ENCODE data around the gene LEUTX.
"Not testable (repeated sequence)": the region's sequence is repeated elsewhere in the genome, so short reads cannot be mapped to it uniquely, and the experiment has no call there.

LEUTX gene

DNA sequence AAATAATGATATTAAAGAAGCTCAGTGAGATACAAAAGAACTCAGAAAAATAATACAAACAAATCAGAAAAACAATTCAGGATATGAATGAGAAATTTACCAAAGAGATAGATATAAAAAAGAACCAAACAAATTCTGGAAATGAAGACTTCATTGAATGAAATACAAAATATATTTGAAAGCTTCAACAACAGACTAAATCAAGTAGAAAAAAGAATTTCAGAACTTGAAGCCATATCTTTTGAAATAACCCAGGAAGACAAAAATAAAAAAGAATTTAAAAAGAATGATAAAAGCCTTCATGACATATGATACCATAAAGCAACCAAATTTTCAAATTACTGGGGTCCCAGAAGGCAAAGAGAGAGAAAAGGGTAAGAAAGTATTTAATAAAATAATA lies 9.6 kb downstream of the LEUTX start:
- DNase-seq = no peak

DNA sequence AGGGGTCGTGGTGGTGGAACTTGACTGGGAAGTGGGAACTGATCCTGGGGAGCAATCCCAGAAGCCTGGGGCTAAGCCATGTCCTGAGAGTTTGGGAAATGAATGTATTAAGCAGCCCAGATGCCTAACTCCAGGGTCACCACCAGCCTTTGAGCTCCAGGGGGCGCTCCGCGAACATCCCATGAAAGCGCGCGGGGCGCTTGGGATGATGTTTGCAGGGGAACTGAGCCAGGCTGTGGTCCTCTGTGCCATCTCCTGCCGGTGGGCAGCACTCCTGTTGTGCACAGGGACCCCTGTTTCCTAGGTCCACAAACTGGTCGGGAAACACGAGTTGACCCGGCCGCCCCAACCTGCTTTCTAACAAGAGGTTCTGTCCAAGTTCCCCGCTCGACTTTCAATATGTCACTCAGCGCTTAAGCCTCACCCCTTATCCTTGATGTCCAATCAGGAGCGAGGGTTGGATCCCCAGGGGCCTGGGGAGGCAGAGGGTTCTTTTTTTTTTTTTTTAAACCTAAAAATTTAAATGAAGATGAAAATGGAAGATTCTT lies 14.4 kb downstream of the LEUTX start:
- no peak for DNase-seq

- DNase-seq = no peak
Measured at GRCh38 chr19:39795001-39795400, 16.3 kb downstream of the LEUTX start.

GRCh38 chr19:39796000-39796498 lies 17.4 kb downstream of the LEUTX start:
- DNase-seq = no peak

- no peak for DNase-seq
Measured at GRCh38 chr19:39797083-39797482, 18.4 kb downstream of the LEUTX start.

- no peak for DNase-seq
Measured at GRCh38 chr19:39802958-39803357, 24.3 kb downstream of the LEUTX start.

DNA sequence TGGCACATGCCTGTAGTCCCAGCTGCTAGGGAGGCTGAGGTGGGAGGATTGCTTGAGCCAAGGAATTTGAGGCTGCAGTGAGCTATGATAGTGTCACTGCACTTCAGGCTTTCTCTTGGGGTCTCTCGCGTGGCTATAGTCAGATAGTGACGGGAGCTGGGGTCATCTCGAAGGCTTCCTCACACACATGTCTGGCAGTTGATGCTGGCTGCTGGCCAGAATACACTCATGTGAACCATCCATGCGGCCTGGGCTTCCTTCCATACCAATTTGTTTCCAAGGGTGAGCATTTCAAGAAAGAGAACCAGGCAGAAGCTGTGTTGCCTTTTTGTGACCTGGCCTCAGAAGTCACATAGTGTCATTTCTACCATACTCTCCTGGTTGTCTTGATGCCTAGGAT lies 26.4 kb downstream of the LEUTX start:
- no peak for DNase-seq

DNA sequence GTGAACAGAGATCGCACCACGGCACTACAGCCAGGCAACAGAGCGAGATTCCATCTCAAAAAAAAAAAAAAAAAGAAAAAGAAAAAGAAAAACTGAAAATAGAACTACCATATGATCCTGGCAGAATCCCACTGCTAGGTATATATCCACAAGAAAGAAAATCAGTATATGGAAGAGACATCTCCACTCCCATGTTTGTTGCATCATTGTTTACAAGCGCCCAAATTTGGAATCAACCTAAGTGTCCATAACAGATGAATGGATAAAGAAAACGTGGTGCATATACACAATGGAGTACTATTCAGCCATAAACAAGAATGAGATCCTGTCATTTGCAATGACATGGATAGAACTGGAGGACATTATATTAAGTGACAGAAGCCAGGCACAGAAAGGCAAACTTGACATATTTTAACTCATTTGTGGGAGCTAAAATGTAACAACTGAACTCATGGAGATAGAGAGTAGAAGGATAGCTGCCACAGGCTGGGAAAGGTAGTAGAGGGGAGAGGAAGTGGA lies 29.3 kb downstream of the LEUTX start:
- no peak for DNase-seq

GRCh38 chr19:39808688-39809087 lies 30.0 kb downstream of the LEUTX start:
- not testable (repeated sequence) for DNase-seq

DNA sequence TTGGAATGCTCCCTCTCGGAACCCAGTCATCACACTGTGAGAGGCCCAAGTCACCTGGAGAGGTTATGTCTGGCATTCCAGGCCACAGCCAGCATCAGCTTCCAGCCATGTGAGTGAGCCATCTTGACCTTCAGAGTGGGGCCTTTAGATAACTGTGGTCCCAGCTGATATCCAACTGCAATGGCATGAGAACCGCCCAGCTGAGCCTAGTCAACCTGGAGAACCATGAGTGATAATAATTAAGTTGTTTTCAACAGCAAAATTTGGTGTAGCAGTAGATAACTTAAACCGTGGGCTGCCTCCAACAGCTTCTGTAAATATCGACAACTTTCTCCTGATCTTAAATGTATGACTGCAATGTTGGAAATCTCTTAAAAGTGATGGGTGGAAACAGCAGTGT lies 30.7 kb downstream of the LEUTX start:
- DNase-seq = no peak

DNA sequence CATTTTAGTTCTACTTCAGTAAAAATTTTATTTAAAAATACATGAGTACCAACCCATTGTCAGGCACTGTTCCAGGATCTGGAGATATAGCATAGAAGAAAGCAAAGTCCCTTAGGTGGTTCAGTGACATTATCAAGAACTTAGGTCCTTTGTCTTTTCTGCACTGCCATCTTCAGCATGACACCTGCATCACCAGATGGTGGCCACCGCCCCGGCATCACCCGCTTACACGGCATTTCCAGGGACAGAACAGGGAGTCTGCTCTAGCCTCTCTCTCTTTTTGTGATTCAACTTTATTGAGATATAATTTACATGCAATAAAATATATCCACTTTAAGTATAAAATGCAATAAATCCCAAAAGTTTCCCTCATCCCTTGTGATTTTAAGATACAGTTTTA lies 31.8 kb downstream of the LEUTX start:
- DNase-seq = no peak

GRCh38 chr19:39811064-39811463 lies 32.4 kb downstream of the LEUTX start:
- DNase-seq = no peak

GRCh38 chr19:39813264-39813993 lies 34.8 kb downstream of the LEUTX start:
- DNase-seq = no peak

DNA sequence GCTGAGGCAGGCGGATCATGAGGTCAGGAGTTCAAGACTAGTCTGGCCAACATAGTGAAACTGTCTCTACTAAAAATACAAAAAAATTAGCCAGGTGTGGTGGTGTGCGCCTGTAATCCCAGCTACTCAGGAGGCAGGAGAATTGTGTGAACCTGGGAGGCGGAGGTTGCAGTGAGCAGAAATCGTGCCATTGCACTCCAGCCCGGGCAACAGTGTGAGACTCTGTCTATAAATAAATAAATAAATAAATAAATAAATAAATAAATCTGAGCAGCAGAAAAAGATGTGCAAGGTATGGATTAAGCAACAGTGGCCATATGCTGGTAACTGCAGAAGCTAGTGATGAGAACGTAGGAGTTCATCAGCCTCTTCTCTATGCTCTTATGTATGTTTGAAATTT lies 35.5 kb downstream of the LEUTX start:
- DNase-seq = not testable (repeated sequence)

DNA sequence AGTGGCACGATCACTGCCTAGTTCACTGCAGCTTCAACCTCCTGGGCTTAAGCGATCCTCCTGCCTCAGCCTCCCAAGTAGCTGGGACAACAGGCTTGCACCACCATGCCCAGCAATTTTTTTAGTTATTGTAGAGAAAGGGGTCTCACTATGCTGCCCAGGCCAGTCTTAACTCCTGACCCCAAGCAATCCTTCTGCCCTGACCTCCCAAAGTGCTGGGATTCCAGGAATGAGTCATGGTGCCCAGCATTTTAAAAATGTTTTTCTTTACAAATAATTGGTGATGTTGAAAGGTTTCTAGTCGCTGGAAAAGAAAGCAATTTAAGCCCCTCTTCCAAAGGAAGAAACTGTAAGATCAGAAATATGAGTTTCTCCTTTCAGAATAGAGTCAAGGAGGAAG lies 35.9 kb downstream of the LEUTX start:
- DNase-seq = no peak

- DNase-seq = no peak
Measured at GRCh38 chr19:39816287-39817048, 37.8 kb downstream of the LEUTX start.

DNA sequence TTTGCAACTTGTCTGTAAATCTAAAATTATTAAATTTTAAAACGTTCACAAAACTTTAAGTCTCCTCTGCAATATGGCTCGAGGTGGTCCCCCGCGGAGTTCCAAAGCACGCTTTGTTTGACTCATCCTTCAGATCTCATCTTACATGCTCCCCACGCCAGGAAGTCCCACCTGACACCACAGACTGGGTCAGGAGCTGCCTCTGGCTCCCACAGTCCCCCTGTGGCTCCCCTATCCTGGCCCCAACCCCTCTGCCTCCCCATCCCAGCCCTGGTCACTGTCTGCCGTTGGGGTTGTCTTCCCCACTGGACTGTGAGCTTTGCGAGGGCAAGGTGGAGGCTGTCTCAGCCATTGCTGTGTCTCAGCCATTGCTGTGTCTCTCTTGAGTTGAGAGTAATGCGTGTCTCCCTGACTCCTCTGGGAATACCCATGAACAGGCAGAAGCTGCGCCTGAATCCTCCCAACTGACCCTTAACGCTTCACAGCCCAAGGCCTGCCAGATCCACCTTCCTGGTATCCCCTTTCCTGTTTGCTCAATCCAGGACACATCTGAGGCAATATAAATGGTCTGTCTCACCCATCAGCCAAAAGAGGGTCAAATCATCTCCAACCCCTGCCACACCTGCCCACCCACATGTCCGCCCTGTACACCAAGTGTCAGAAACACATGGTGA lies 39.4 kb downstream of the LEUTX start:
- no peak for DNase-seq

- DNase-seq = no peak
Measured at GRCh38 chr19:39818626-39819097, 40.0 kb downstream of the LEUTX start.

DNA sequence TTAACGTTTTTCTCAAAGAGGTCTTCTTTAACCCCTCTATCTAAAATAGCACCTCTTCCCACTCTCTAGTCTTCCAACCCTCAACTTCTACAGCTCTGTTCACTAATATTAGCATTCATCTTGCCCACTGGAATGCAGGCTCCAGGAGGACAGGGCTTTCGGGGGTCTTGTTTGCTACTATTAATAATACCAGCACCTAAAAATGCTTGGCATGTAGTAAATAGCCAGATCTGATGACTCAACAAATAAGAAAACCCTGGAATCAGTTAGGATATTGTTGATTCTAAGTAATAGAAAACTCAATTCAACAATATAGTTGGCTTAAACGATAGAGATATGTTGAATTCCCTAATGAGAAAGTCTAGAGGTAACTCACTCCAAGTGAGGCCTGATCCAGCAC lies 41.1 kb downstream of the LEUTX start:
- DNase-seq = no peak

- DNase-seq = no peak
Measured at GRCh38 chr19:39820696-39821095, 42.0 kb downstream of the LEUTX start.

GRCh38 chr19:39823686-39824085 lies 45.0 kb downstream of the LEUTX start:
- DNase-seq = no peak

GRCh38 chr19:39824143-39825092 lies 45.8 kb downstream of the LEUTX start:
- DNase-seq = no peak
